SIG-M5 (cell line): ENCODE data around the gene MARK3.

Experiments
- DNase-seq: peaks from one replicate; lab custom pipeline; 2025; lab: John Stamatoyannopoulos, UW

MARK3 gene

DNA sequence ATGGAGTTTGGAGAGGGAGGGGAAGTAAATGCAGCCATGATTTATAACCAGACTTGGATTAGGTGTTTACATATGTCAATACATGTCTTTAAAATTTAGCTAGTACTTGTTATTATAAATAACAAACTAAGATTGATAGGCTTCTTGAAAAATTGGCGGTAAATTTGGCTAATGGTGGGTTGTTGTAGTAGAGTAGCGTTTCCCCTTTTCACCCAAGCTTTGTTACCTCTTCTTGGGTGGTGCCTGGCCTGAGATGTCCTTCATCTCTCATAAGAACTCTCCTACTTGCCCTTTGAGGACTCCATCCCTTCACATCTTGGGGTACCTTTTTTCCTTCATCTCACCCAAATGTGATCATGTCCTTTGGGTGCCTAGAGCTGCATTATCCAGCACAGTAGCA lies 11.2 kb downstream of the MARK3 start:
- DNase-seq, result no peak

DNA sequence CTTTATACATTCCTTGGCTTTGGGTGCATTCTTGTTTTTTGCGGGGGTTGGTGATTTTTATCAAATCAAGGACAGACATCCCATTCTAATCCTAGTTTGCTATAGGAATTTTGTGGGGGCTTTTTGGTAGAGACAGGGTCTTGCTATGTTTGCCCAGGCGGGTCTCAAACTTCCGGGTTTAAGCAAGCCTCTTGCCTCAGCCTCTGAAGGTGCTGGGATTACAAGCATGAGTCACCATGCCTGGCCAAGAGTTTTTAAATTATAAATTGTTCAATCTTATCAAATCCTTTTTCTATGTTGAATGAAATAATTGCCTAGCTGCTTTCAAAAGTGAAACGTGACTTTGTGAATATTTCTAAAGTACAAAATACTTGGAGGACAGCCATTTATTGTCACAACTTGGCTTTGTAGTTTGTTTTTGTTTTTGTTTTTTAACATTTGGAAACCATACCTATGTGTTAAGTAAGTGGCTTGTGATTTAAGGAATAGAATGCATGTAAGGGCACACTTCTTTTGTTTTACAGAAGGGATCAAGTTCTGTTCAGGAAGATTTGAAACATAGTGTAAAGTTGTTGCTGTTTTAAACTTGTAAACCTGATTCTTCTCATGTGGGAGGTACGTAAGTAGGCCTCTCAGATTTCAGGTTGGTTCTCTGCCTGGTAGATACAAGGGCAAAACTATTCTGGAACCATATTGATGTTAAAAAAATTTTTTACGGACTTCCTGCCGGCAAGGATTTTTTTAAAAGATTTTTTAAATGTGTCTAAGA lies 13.4 kb downstream of the MARK3 start:
- DNase-seq, result no peak

DNA sequence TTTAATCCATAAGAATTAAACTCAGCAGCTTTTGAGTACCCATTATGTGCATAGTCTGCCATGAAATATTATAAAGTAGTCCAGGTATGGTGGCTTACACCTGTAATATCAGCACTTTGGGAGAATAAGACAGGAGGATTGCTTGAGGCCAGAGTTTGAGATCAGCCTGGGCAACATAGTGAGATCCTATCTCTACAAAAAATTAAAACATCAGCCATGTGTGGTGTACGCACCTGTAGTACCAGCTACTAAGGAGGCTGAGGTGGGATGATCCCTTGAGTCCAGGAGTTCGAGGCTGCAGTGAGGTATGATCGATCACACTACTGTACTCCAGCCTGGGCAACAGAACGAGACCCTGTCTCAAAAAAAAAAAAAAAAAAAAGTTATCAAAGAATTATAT lies 15.3 kb downstream of the MARK3 start:
- DNase-seq, result no peak

DNA sequence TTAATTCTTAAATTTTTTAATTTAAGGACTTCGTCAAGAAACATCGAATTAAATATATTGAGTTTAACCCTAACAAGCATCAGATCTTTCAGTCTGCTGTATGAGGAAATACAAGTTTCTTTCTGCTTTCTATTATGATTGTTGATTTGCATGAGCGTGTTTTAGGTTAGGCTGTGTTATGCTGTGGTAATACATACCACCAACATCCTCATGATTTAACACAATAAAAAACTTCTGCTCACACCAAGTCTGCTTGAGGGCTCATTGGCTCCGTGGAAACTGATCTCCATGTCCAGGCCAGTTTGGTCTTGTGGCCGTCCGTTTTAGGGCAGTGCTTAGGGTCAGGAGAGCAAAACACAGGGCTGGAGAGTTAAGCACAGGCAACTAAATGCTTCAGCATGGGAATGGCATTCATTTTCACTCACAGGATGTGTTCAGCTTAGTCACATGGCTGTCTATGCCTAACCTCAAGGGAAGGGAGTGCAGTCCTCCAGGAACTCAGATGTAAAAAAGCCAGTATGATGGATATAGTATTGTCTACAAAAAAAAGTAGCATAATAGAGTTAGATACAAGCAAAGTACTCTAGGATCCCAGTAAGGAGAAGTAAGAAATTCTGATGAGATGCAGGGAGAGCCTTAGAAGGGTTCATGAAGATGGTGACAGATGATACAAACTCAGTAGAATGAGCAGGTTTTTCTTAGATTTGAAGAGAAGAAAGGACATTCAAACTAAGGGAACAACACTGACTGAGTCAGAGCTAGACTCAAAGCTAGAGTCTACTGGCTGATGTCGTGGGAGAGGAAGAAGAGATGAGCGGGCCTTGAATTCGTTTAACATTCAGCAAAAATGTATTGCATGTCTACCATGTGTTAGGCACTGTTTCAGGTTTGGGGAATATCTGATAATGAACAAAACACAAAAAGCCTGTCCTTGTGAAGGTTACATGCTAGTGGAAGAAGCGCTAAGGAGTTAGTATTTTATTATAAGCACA lies 16.3 kb downstream of the MARK3 start:
- no peak for DNase-seq

DNA sequence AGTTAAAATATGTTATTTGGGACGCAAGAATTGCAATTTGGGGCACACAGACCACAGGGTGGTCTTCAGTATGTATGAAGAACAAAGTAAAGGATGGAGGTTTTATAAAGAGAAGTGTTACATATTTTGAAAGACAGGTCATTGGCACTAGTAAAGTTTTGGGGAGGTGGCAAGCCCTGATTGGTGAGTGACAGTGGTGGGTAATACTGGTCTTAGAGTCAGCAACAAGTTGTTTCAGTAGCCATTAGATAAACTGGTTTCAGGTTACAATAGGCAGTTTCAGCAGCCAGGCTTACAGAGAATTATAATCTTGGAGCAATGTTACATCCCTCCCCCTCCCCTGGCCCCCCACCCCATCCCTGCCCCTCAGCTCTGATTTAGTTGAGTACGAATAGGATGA lies 17.5 kb downstream of the MARK3 start:
- no peak for DNase-seq

DNA sequence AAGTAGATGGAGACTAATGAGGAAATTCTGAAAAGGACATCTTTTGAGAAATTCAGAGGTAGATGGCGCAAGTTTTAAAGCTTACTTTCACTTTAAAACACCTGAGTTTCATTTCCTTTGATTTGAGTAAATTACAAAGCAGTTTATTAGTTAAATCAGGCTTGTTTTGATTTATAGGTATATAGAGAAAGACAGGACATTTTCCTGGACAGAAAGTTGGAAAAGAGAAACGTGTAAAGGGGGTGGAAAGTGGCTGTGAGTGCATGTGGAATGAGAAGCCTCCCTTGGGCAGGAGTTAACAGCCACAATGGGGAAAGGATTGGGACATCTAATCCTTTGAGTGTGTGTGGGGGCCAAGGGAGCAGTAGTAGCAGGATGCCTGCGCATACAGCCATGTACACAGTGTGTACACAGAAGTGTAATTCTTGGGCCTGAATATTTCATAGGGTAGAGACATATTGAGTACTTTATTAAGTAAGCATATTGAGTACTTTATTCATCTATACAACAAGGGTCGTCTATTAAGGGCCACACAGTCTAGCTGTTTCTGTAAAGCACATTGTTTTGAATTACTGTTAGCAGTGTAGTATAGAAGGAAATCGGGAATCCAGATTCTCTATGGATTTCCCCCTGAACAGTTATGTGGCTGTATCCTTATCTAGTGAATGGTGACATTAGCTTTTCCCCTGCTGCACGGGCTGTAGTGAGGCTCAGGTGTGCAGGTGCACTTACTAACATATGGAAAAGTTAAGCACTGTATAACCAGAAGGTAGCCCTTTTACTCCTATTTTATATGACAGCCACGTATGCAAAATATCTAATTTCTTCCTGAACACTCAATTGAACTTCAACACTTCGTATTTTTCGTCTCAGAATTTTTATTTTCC lies 19.1 kb downstream of the MARK3 start:
- no peak for DNase-seq

DNA sequence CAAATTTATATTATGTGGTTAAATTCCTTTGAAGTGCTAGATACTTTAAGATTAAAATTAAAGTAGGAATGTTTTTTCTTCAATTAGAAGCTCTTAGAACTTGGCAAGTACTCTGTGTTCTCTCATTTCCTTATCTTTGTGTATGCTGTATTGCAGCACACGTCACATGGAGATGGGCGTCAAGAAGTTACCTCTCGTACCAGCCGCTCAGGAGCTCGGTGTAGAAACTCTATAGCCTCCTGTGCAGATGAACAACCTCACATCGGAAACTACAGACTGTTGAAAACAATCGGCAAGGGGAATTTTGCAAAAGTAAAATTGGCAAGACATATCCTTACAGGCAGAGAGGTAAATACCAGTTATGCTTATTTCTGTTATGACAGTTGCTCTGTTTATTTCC lies 19.7 kb downstream of the MARK3 start:
- no peak for DNase-seq

DNA sequence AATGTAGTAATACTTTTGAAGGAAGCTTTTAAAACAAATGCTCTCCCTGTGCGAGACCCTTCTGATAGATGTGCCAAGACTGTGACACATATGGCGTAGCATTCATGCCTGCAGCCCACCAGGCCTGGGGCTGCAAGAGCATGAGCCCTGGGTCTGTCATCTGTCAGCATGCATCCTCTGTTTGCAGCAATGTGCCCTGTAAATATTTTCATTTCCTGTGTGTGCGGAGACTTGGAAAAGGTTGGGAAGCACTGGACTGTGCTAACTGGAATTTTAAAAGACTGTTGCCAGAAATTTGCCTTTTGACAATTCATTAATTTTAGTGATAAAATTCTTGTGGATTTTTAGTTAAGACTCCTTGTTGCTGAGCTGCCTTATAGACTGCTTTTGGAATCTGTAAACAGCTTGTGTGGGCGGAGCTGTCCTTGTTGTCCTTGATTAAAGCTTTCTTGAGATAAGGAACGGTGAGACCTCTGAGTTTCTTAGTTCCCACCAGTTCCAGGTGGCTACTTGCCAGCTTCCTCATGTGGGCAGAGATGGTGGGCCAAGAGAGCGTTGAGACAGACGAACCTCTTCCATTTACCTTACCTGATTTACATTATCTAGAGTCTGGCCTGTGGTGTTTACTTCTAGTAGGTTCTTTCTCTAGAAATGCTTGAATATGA lies 23.4 kb downstream of the MARK3 start:
- no peak for DNase-seq

DNA sequence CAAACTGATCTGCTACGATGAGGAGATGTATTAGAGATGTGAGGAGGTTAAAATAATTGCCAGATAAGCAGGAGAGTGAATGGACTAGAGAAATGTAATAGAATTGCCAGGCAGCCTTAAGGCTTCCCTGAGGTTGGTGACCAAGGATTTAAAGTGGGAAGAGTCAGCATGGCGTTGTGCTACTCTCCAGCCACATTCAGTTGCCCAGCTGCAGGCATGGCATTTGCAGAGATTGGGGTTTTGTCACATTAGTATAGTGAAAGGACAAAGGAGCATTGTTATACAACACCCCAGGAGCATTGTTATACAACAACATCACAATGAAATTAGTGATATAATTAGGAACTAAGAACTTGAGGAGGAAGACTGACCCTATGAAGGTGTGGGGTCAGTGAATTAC lies 31.7 kb downstream of the MARK3 start:
- no peak for DNase-seq

DNA sequence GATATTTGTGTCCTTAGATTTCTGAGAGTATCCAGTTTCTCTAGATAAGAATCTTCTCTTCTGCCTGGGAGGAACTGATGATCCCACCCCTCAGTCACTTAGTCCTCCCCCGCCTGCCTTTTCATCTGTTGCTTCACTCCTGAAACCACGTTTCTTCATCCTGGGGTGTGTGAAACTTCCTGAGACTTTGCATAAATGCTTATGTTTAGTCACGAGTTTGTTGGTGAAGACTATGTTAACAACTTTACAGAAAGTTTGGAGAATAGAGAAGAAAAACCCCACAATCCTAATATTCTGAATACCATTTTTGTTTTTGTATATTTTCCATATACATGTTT lies 33.2 kb downstream of the MARK3 start:
- peak; percentile 25 for DNase-seq

DNA sequence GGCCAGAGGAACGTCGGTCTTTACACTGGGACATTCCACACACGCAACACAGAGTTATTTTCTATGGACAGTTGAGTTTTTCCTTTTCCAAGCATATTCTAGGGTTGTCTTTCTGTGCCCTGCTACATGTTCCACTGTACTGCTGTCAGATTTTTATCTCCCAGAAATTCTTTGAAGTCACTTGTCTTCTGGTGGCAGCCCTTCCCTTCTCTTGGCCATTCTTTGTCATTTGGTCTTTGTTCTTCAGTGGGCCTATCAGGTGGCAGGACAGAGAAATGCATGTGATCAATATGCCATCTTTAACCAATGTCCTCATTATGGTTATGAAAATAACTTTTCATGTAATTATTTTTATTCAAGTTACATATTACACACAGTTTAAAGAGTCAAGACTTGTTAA lies 36.3 kb downstream of the MARK3 start:
- no peak for DNase-seq

DNA sequence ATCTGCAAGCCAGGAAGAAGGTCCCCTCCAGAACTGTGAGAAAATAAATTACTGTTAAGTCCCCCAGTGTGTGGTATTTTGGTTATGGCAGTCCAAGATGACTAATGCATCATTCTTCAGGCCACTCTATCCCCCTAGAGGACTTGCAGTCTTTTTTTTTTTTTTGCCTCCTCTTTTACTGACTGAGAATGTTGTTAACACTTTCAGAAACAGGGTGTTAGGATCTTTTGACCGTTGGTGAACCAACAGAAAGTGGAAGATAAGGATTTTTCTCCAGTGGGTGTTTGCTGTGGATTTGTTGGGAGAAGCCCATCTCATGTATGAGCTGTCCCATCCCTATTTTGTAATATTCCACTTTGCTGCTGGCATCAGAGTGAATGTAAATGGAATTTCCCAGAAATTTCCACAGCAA lies 37.8 kb downstream of the MARK3 start:
- DNase-seq, result no peak

DNA sequence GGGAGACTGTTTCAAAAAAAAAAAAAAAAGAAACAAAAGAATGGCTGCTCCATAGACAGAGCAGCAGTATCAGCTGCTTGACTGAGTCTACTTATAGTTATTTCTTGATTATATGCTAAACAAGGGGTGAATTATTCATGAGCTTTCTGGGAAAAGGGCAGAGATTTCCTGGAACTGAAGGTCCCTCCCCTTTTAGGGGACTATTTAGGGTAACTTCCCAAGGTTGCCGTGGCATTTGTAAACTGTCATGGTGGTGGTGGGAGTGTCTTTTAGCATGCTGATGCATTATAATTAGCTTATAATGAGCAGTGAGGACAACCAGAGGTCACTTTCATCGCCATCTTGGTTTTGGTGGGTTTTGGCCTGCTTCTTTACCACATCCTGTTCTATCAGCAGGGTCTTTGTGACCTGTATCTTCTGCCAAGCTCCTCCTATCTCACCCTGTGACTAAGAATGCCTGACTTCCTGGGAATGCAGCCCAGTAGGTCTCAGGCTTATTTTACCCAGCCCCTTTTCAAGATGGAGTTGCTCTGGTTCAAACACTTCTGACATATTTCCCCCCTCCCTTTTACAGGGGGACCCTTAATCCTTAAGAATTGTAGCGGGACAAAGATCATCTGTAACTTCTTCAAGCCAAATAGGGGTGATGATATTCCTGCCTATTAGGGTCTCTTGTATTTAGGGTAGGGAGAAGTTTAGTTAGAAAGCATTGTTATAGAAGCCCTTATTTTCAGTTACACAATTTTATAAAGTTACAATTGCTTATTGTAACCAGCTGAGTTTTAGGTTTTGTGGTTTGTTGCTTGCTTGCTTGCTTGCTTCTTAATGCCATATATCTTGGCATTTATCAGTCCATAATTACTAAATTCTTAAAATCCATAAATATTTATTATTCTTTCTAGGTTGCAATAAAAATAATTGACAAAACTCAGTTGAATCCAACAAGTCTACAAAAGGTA lies 42.5 kb downstream of the MARK3 start:
- no peak for DNase-seq

DNA sequence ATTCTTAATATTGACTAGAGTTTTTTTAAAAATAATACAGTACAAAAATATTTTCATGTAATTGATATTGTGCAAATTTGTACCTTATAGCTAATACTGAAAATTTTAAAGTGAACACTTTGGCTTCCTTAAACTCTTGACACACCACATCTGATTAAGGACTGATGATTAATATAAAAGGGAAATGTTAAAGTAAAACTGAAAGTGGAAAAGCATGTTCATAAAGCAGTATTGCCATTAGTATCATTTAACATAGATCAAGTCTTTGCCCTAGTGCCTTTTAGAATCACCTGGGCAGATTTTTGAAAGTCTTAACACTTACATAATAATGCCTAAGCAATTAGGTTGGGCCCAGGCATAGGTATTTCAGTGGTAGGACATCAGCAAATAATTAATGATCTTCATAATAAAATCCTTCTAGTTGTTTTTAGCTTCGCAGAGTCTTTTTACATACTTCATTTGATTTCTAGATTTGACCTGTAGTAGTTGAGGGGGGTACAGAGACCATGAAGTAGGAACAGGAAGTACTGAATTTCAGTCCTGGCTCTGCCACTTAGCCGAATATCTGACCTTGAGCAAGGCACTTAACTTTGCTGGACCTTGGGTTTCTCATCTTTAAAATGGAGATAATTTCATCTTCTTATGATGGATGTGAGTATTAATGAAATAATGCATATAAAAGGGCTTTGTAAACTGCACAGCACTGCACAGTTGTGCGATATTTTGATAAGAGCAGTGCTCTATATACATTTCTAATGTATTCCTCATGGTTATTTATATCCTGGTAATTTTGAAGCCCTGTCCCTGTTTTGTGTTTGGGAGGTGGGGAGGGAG lies 43.7 kb downstream of the MARK3 start:
- DNase-seq, result no peak

DNA sequence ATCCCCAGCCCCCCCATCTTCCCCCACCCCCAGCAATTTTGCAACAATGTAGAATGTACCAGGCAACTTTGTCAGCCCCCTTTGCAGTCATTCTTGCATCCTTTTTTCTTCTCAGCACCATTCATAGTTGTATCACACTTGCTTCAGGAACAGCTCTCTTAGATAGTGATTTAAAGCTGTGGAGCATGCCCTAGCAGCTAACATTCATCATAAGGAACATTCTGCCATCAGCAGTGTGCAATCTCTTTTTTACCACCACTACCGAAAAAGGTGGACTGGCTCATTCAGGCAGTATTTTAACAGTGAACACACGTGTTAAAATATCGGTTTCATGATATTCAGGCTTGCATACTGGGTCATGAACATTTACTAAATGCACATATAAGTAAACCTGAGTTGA lies 45.1 kb downstream of the MARK3 start:
- no peak for DNase-seq

DNA sequence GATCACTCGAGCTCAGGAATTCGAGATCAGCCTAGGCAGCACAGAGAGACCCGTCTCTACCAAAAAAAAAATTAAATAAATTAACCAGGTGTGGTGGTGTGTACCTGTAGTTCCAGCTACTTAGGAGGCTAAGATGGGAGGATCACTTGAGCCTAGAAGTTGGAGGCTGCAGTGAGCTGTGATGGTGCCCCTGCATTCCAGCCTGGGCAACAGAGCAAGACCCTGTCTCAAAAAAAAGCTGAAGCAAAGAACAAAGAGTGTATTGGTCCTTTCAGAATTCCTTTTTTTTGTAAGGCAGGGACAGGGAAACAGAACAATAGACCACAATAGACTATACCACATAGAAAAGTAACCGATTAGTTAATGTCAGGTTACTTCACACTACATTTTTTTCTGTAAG lies 47.4 kb downstream of the MARK3 start:
- no peak for DNase-seq

DNA sequence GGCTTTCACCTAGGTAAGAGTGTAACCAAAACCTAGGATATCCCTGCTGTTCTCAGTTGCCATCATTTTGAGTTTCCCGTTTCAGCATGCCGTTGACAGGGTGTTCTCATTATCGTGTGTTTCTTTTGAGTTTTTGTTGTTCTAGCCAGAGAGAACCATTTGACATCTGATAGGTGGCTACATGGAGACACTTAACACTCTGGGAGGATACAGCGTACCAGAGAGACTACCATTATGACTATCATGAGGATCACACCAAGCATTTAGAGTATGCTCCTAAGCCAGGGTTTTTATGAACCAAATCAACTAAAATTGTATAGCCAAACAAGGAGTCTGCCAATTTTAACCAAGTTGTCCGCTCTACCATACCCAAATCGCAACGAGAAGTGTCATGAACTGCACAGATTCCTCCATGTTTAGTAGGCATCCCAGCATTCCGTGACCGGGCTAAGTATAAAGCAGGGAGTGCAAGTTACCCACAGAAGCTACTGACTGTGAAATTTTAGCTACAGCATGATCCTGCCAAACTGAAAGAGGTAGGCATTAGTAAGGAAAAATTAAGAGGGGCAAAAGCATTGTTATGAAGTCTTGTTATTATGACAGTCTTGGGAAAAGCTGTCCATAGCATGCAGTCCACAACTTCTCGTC lies 48.8 kb downstream of the MARK3 start:
- DNase-seq, result no peak

DNA sequence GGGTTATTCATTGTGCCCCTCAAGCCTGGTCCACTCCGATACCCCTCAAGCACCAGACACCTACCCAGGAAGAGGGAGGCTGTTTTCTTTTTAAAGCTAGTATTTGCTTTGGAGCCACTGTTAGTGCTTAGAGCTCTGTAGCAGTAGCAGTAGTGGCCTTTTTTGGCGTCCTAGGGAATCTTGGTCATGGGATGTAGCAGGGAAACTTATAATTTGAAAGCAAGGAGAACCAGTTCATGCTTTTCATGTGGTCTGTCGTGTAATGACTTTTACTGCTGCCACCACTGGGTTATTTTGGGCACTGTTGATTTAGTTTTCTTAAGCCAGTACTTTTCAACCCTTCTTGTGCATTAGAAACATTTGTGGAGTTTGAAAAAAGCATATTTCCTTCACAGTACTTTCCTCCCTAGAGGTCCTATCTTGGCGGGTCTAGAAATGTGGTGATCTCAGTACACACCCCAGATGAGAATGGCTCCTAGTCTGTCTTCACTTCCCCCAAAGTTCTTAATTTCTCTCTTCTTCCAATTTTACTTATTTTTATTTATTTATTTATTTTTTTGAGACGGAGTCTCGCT lies 49.7 kb downstream of the MARK3 start:
- DNase-seq, result no peak

DNA sequence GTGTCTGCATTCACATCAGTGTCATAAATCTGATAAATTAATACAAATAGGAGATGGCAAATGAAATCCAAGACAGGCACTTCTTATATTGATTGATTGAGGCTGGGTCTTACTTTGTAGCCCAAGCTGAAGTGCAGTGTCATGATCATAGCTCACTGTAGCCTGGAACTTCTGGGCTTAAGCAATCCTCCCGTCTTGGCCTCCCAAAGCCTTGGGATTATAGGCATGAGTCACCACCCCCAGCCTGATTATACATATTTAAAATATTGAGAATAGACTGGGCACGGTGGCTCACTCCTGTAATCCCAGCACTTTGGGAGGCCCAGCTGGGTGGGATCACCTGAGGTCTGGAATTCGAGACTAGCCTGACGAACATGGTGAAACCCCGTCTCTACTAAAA lies 51.3 kb downstream of the MARK3 start:
- DNase-seq, result no peak
